GM12891 (cell line): ENCODE measurements around the gene APBB1IP.

ENCODE experiments used
- DNase-seq: peaks from one replicate; pipeline ENCODE4 v3.0.0; 2011; ENCODE audit warnings: low spot score; ENCODE audit not compliant: insufficient read length
- FAIRE-seq: peaks from 2 replicates; lab custom pipeline; 2011; peaks lifted over from hg19 to GRCh38; lab: Jason Lieb, UNC
- PAX5 ChIP-seq: IDR thresholded peaks from 2 replicates; pipeline ENCODE4 v1.6.1; 2011; ENCODE audit warnings: low read length, moderate library complexity, mild to moderate bottlenecking; ENCODE audit not compliant: insufficient read depth, severe bottlenecking
- POLR2A ChIP-seq: IDR thresholded peaks from 2 replicates; pipeline ENCODE4 v1.6.1; 2011; ENCODE audit warnings: low read depth, low read length, control low read depth
- POLR2AphosphoS5 ChIP-seq: IDR thresholded peaks from 2 replicates; pipeline ENCODE4 v1.6.1; 2011; ENCODE audit warnings: low read depth, low read length, control low read depth
- POU2F2 ChIP-seq: IDR thresholded peaks from 2 replicates; pipeline ENCODE4 v1.6.1; 2011; ENCODE audit warnings: low read depth, mild to moderate bottlenecking, control low read depth, low read length, moderate library complexity
- SPI1 ChIP-seq: IDR thresholded peaks from 2 replicates; pipeline ENCODE4 v1.6.1; 2011; ENCODE audit warnings: low read depth, low read length, control low read depth
- TAF1 ChIP-seq: IDR thresholded peaks from 2 replicates; pipeline ENCODE4 v1.6.1; 2011; ENCODE audit warnings: low read depth, low read length, control low read depth

APBB1IP gene

GRCh38 chr10:26440088-26440470 is 1.9 kb downstream of the APBB1IP start:
- no peak for TF ChIP-seq PAX5
- TF ChIP-seq POLR2AphosphoS5: no peak
- TF ChIP-seq TAF1: no peak
- TF ChIP-seq POLR2A: no peak
- no peak for TF ChIP-seq SPI1
- TF ChIP-seq POU2F2: no peak
- no peak for DNase-seq
- FAIRE-seq: no peak

GRCh38 chr10:26441491-26442214 is 3.5 kb downstream of the APBB1IP start:
- TF ChIP-seq POLR2A (no peak), POLR2AphosphoS5 (no peak), TAF1 (no peak), SPI1 (no peak), POU2F2 (no peak), PAX5 (no peak)
- FAIRE-seq: peak; percentile 59
- DNase-seq: no peak

- FAIRE-seq (peak; percentile 65), DNase-seq (no peak)
- TF ChIP-seq SPI1 (no peak), TAF1 (no peak), PAX5 (no peak), POLR2AphosphoS5 (no peak), POLR2A (no peak), POU2F2 (no peak)
Measured at GRCh38 chr10:26445411-26446031, 7.4 kb downstream of the APBB1IP start.

GRCh38 chr10:26446258-26446657 is 8.1 kb downstream of the APBB1IP start:
- FAIRE-seq (peak; percentile 89), DNase-seq (no peak)
- TF ChIP-seq PAX5 (no peak), POLR2AphosphoS5 (no peak), SPI1 (no peak), TAF1 (no peak), POLR2A (no peak), POU2F2 (no peak)

- TF ChIP-seq POU2F2 (no peak), POLR2A (no peak), POLR2AphosphoS5 (no peak), SPI1 (no peak)
- DNase-seq (no peak), FAIRE-seq (no peak)
Measured at GRCh38 chr10:26448292-26448691, 10.2 kb downstream of the APBB1IP start.

- FAIRE-seq (peak; percentile 95), DNase-seq (no peak)
- TF ChIP-seq POLR2AphosphoS5: peak; percentile 66; the same call in 1 of the 2 replicates
- TF ChIP-seq POU2F2: peak; percentile 67; the same call in 1 of the 2 replicates
- TF ChIP-seq POLR2A: 0 out of 2 replicates have a peak, but pooled peaks have one; percentile 35
- no peak for TF ChIP-seq PAX5
- TF ChIP-seq TAF1: no peak; the same call in 1 of the 2 replicates
Measured at GRCh38 chr10:26448706-26449435, 10.7 kb downstream of the APBB1IP start.

- TF ChIP-seq POLR2A (no peak), POLR2AphosphoS5 (no peak), TAF1 (no peak), PAX5 (no peak), POU2F2 (no peak), SPI1 (no peak)
- FAIRE-seq (peak; percentile 9), DNase-seq (no peak)
Measured at GRCh38 chr10:26449726-26450125, 11.6 kb downstream of the APBB1IP start.

- TF ChIP-seq TAF1 (no peak), PAX5 (no peak), SPI1 (no peak), POU2F2 (no peak), POLR2A (no peak), POLR2AphosphoS5 (no peak)
- FAIRE-seq: no peak
Measured at GRCh38 chr10:26451903-26452302, 13.8 kb downstream of the APBB1IP start.

GRCh38 chr10:26453850-26454249 is 15.7 kb downstream of the APBB1IP start:
- no peak for FAIRE-seq
- no peak for TF ChIP-seq TAF1
- TF ChIP-seq POU2F2: no peak
- no peak for TF ChIP-seq POLR2AphosphoS5
- no peak for TF ChIP-seq SPI1
- TF ChIP-seq PAX5: no peak
- TF ChIP-seq POLR2A: no peak
- no peak for DNase-seq

More at GRCh38 chr10:26451903-26452302, 13.8 kb downstream of the APBB1IP start:
- no peak for DNase-seq
